ENCODE results near the gene DUOX1.

DUOX1 gene

DNA sequence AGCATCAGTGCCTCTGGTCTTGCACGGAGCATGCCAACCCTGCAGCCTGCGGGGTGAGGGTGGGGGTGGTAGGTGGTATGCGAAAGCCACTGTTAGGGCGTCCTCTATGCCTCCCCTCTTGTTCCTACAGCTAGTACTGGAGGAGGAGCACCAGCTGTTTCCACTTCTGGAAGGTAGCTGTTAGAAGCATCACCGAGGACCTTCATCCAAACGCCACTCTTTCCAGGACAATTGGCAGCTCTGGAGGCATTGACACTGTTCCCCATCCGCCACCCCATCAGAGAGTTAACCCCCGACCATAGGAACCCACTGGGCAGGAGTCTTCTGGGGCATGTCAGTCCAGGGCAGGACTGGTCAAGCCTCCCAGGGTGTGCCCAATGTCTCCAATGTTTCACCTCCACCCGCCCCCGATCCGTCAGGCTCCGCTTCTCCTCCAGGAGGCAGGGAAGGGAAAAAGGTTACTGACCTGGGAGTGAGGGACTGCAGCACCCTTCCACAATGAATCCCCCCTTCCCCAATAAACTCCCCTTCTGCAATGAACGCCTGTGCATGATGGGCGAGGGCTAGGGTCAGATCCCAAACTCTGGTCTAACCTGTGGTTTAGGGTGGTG is 16.3 kb upstream of the DUOX1 start:
- Mint-ChIP-seq H3K4me3 (peak overlapping the region in 1 of 3 experiments; percentile 42), H3K27me3 (ENCODE audit: low read depth) (peaks cover 92% of the 10 kb centered on the region)

DNA sequence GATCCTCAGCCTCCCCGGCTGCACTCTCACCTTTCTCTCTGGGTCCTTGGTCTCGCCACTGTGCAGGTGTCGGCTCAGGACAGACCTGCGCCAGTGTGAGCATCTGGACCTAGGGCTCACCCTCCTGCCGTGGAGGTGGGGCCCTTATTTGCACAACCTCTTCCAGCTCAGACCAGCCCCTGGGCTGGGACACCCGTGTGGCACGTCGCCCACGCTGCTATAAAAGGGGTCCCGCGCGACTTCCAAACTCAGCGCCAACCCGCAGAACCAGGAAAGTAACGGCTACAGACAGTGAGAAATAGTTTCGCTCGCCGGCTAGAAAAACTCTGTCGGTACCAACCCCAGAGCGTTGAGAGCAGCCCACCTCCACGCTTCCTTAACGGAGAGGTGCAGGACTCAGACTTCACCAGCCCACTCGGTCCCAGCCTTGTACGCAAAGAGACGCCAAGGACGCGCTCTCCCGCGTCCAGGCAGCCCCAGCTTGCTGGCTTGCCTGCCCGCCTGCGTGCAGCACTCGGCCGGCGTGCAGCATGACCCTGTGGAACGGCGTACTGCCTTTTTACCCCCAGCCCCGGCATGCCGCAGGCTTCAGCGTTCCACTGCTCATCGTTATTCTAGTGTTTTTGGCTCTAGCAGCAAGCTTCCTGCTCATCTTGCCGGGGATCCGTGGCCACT is 15.6 kb upstream of the DUOX1 start, which contains the start of the genes DUOX2 and DUOXA2:
DUOX2 (minus strand) TSS at position 97 of the 675 bp plus-strand sequence. CDS start 761 bp downstream, outside the sequence.
DUOXA2 (plus strand) TSS at position 251 of the 675 bp plus-strand sequence; CDS start at position 531, 280 bp downstream.
- H3K36me3 Mint-ChIP-seq (ENCODE audit: low read depth), result no peaks in the 10 kb centered on the region
- TF ChIP-seq, protein P1, sequence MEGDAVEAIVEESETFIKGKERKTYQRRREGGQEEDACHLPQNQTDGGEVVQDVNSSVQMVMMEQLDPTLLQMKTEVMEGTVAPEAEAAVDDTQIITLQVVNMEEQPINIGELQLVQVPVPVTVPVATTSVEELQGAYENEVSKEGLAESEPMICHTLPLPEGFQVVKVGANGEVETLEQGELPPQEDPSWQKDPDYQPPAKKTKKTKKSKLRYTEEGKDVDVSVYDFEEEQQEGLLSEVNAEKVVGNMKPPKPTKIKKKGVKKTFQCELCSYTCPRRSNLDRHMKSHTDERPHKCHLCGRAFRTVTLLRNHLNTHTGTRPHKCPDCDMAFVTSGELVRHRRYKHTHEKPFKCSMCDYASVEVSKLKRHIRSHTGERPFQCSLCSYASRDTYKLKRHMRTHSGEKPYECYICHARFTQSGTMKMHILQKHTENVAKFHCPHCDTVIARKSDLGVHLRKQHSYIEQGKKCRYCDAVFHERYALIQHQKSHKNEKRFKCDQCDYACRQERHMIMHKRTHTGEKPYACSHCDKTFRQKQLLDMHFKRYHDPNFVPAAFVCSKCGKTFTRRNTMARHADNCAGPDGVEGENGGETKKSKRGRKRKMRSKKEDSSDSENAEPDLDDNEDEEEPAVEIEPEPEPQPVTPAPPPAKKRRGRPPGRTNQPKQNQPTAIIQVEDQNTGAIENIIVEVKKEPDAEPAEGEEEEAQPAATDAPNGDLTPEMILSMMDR (IDR thresholded peaks at IDR 0.05; ENCODE audit: unreplicated experiment in 3 of 3), result no peak
- peaks cover 11% of the 10 kb centered on the region for H3K4me1 Mint-ChIP-seq
- no peaks in the 10 kb centered on the region for H3K9me3 Mint-ChIP-seq
- peak within 1 kb of the TSS; percentile 34 to 44 (median 42) for H3K4me3 Mint-ChIP-seq
- H3K27ac Mint-ChIP-seq, result no peak within 1 kb of the TSS
- H3K27me3 Mint-ChIP-seq (ENCODE audit: low read depth), result peaks cover 85% of the 10 kb centered on the region

More for the DNA sequence above, 16.3 kb upstream of the DUOX1 start:
- no peak overlapping the region for H3K27ac Mint-ChIP-seq
- peaks cover 11% of the 10 kb centered on the region for H3K4me1 Mint-ChIP-seq
- no peaks in the 10 kb centered on the region for H3K9me3 Mint-ChIP-seq
- H3K36me3 Mint-ChIP-seq (ENCODE audit: low read depth), result no peaks in the 10 kb centered on the region
- TF ChIP-seq, protein P1 (IDR thresholded peaks at IDR 0.05; ENCODE audit: unreplicated experiment in 3 of 3), result no peak

DNA sequence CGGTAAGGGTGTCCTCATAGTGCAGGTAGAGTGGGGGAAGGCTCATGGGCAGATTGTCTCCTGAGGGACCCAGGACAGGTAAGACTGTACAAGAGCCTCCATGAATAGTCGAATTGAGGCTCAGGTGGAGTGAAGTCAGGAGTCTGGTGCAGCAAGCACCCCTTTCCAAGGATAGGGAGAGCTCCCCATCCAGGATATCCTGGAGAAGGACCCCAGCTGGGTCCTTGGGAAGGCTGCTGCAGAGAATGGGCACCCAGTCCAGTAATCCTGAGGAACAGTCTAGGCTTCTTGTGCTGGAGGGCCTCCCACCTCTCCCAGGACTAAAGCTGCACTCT is 15.1 kb upstream of the DUOX1 start:
- Mint-ChIP-seq H3K27ac (no peak overlapping the region), H3K4me1 (peaks cover 11% of the 10 kb centered on the region), H3K36me3 (ENCODE audit: low read depth) (no peaks in the 10 kb centered on the region), H3K9me3 (no peaks in the 10 kb centered on the region), H3K27me3 (ENCODE audit: low read depth) (peaks cover 84% of the 10 kb centered on the region), H3K4me3 (peak overlapping the region; percentile 34 to 44 (median 42))
- TF ChIP-seq, protein P1 (IDR thresholded peaks at IDR 0.05; ENCODE audit: unreplicated experiment in 3 of 3), result no peak

DNA sequence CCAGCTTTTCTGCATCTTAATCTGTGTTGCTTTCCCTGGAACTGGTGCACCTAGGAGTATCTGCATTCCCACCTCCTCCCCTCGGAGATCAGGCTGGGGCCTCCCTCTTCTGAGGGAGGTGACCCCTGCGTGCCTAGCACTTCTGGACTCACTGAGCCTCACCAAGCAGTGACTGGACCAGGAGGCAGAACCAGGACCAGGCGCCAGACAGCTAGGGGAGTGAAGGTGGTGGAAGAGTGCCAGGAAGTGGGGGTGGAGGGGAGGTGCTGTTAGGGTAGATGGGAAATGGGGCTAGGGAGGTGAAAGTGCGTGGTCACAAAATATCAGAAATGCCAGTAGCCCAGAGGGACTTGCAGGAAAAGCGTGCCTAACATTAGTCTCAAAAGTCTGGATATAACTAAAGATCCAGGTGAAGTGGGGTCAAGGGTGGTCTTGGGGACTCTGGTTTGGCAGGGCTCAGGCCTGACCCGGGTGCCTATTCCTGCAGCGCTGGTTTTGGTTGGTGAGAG is 14.4 kb upstream of the DUOX1 start:
- Mint-ChIP-seq H3K9me3 (no peaks in the 10 kb centered on the region), H3K36me3 (ENCODE audit: low read depth) (no peaks in the 10 kb centered on the region), H3K27me3 (ENCODE audit: low read depth) (peaks cover 81% of the 10 kb centered on the region), H3K4me1 (peaks cover 11% of the 10 kb centered on the region), H3K4me3 (no peak overlapping the region), H3K27ac (no peak overlapping the region)
- TF ChIP-seq, protein P1 (IDR thresholded peaks at IDR 0.05; ENCODE audit: unreplicated experiment in 3 of 3), result no peak

DNA sequence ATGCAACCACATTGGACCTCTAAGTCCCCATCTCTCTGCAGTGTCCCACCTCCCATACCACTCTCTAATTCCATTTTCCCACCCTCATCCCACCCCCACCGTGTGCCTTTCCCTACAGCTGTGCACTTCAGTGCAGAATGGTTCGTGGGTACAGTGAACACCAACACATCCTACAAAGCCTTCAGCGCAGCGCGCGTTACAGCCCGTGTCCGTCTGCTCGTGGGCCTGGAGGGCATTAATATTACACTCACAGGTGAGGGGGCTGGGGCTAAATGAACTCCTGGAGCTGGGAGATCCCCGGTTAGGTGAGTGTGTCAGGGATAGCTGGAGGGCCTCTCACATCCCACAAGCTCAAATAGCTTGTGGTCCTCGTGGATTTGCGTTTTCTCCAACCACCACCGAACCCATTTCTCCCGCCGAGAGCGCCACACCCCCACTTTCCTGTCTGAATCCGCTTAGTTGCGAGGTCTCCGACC is 13.8 kb upstream of the DUOX1 start:
- no peaks in the 10 kb centered on the region for H3K36me3 Mint-ChIP-seq (ENCODE audit: low read depth)
- TF ChIP-seq, protein P1 (IDR thresholded peaks at IDR 0.05; ENCODE audit: unreplicated experiment in 3 of 3), result no peak
- H3K9me3 Mint-ChIP-seq, result no peaks in the 10 kb centered on the region
- H3K27me3 Mint-ChIP-seq (ENCODE audit: low read depth), result peaks cover 78% of the 10 kb centered on the region
- no peak overlapping the region for H3K4me3 Mint-ChIP-seq
- no peak overlapping the region for H3K27ac Mint-ChIP-seq
- peaks cover 11% of the 10 kb centered on the region for H3K4me1 Mint-ChIP-seq
